Activated CD4-positive, alpha-beta T cell treated with anti-CD3 and anti-CD28 coated beads, Interleukin-2, amount 50 U/mL, for 48 hours (primary cell): ENCODE measurements around the gene FOXI1.
"Not testable (repeated sequence)": the region's sequence is repeated elsewhere in the genome, so short reads cannot be mapped to it uniquely, and the experiment has no call there.

Experiments
- DNase-seq, 2 experiments: peaks; one replicate each; pipeline ENCODE4 v3.0.0-alpha.2; 2020

The FOXI1 gene

DNA sequence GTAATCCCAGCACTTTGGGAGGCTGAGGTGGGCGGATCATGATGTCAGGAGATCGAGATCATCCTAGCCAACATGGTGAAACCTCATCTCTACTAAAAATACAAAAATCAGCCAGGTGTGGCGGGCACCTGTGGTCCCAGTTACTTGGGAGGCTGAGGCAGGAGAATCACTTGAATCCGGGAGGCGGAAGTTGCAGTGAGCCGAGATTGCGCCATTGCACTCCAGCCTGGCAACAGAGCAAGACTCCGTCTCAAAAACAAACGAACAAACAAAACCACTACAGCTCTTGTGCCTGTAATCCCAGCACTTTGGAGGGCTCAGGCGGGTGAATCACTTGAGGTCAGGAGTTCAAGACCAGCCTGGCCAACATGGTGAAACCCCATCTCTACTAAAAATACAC, 11.4 kb upstream of the FOXI1 start:
- not testable (repeated sequence) for DNase-seq

DNA sequence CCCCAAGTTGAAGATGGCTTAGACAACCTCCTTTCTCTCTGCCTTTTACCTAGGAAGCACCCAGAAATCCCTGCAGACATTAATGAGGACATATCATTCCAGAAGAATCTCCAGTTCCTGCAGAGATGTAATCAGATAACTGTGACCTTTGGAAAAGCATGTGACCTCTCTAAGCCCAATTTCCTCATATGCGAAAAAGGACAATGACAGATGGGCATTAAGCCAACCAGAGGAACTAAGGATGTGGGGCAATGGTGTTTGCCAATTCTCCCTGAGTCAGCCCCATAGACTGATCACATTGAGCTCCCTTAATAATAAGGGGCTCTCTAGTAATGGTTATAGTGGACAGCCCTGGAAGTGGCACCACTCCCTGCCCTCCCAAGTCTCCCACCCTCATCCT, 10.1 kb upstream of the FOXI1 start:
- no peak for DNase-seq

DNA sequence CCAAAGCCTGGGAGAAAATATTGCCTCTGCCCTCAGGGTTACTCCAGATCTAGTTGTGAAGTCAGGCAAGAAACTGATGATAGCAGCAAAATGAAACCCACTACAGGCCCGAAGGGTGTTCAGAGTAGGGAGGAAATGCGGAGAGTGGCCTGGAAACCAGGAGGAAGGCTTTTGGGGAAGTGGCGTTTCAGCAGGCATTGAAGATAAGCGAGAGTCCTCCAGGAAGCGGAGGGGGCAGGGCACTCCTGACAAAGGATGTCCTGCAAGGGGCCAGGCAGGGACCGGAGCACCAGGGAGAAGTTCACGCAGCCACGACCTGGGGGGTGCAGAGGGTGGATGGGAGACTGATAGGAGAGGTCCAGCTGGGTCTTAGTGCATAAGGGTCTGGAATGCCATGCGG, 7.8 kb upstream of the FOXI1 start:
- DNase-seq = no peak

DNA sequence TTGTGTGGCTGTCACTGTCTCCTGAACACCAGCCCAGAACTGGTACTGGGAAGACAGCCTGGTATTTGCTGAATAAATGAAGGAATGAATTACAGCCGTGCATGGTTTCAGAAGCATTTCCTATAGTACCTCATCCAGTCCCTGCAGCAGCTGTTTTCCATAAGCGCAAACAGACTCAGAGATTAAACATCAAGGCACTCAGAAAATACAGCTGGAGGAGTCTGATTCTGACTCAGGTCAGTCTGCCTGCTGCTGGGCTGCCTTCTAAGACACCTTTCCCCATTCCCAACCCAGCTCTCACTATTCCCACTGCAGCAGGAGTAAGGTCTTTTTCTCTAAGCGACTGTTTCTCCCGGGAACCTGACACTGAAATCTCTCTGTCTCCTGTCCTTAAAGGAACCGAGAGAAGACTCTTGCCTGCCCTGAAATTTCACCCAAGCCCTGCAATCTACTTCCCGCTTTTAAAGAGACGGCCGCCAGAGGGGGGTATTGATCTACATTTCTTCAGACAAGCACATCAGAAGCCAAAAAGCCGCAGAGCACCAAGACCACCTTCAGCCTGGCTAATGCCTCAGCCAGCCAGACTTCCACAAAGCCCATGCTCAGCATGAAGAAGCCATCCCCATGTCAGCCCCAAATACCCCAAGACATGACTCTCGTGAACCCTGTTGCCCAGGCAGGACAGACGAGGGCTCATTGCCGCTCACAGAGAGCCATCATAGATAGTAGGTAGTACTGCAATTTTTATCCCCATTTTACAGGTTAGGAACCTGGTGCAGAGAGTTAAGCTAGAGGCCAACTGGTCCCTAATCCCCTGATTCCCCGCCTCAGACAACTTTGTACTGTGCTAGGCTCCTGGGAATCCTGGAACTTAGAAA, 5.4 kb upstream of the FOXI1 start:
- peak; percentile 73 to 79 for DNase-seq

DNA sequence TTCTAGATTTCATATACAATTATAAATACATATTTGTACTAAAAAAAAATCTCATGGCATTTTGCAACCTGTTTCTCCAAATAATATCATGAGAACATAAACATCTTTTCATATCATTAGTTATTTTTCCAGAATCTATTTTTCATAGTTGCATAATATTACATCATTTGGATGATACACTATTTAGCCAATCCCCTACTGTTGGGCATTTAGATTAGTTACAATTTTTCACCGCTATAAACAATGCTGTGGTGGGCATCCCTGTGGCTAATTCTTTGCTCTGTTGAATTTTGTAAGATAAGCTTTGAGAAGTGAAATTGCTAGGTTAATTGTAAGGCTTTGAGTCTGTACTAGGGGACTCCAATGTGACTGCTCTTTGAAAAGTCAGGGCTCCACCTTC, 2.2 kb upstream of the FOXI1 start:
- DNase-seq = no peak

DNA sequence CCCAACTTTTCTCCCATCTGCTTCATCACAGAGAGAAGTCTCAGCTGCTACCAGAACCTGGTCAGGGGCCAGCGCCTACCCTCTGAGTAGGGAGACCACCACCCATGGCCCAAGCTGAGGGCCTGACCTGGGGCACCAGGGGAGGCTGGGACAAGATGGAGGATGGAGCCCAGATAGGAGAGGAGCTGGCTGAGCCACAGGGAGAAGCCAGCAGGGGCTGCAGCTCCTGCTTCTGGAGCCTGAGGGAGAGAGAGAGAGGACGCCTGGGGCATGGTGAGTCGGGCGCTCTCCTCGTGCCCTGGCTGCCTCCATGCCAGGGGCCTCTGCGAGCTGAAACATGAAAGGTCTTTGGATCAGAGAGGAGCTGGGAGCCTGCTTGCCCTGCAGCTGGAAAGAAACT, 1.4 kb upstream of the FOXI1 start:
- DNase-seq = no peak

DNA sequence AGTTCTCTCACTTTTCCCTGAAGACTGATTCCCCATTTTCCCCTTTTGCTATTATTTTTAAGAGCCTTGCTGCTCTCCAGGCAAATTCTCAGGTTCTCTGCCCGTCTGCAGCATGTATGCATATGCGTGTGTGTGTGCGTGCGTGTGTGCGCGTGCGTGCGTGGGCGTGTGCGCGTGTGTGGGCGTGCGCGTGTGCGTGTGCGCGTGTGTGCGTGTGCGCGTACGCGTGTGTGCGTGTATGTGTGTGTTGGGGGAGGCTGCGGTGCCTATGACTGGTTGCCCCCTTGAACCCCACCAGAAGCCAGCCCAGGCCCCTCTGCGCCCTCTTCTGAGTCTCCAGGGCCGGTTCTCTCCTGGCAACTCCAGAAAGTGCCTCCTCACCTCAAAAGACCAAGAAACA, 987 bp upstream of the FOXI1 start:
- DNase-seq = no peak

DNA sequence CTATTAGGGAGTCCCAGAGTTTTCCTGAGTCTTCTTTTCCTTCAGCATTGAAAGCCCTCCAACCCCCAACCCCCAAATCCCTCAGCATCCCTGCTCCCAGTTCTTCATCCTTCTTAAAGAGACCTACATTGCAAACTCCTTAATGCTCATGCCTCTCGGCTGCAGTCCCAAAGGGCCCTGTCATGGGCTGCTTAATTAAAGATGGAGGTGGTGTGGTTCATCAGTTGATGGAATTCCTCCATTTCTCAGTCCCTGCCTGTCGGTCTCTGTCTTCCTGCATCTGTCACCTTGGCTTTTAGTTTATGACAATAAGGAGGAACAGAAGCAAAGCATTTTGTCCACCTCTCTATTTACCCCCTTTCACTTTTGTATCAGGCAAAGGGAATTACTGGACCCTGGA, 2.0 kb downstream of the FOXI1 start:
- DNase-seq = no peak

DNA sequence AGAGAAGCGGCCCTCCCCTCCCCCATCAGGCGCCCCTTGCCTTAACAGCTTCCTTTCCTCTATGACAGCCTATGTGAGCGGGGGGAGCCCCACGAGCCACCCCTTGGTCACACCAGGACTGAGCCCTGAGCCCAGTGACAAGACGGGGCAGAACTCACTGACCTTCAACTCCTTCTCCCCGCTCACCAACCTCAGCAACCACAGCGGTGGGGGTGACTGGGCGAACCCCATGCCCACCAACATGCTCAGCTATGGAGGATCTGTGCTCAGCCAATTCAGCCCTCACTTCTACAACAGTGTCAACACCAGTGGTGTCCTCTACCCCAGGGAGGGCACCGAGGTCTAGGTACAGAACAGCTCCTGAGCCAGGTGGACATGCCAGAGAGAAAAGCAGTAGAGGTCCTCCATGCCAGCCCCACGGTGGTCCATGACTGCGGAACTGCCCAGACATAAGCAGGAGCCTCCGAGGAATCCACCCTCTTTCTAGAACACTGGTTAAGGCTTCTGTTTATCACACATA, 2.6 kb downstream of the FOXI1 start:
- DNase-seq = no peak

DNA sequence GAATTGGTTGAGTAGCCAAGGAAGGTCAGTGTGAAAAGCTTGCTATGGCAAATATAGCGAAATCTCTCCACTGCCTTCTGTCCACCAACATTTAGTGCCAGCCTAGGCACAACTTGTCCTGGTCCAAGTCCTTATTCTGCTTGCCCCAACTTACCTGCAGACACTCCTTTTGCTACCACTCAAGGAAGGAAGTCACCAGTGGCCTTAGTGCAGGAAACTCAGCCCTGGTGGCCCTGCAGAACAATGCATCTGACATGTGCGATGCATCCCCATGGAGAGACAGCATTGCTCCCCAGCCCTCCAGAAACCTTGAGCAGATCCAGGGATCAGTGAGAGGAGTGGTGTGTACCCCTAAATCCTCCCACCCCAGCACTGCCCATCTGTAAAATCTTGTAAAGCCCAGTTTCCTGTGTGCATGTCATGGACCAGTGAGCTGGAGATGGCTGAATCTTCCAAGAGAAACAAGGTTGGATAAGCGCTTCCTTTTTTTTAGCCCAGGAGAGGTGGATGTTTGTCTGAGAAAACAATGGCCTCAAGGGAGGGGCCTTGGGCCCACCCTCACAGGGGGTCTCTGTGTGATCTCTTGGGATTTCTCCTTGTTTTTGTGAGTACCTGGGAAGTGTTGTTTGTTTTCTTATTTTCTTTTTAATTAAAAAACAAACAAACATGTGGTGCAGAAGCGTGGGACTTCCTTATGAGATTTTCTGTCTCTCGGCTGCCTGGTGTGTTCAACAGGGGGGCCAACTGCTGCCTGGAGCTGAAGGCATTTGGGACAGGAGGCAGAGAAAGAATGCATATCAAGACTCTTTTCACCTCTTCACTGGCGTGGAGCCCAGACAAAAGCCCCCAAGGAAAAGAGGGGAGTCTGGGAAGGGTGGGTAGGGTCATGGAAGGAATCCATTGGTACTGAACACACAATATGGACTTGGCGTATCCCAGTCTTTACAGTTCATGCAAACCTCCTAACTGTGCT, 3.6 kb downstream of the FOXI1 start:
- no peak for DNase-seq

DNA sequence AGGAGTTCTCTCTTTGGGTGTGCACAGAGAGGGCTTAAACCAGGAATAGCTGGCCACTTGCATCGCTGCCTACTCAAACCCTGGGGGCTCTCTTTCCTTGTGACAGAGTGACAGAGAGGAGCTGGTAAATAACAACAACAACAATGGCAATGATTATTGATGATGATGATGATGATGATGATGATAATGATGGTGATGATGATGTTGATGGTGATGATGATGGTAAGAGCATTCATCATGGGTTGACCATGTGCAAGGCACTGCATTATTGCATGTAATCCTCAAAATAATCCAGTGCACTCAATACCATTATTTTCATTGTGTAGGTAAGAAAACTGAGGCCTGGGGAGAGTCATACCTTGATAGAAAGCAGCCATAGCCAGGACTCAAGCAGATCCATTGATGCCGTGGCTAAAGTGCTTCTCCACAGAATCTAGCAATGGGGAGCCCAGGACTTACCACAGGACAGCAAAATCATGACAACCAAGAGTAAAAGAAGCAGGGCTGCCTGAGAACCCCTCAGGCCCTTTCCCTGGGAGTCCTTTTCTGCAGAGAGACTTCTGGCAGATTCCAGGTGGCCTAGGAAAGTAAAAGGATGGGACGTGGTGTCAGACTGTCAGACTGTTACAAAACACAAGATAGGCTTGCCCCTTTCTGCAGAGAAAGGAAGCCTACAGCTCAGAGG, 4.8 kb downstream of the FOXI1 start:
- no peak for DNase-seq

DNA sequence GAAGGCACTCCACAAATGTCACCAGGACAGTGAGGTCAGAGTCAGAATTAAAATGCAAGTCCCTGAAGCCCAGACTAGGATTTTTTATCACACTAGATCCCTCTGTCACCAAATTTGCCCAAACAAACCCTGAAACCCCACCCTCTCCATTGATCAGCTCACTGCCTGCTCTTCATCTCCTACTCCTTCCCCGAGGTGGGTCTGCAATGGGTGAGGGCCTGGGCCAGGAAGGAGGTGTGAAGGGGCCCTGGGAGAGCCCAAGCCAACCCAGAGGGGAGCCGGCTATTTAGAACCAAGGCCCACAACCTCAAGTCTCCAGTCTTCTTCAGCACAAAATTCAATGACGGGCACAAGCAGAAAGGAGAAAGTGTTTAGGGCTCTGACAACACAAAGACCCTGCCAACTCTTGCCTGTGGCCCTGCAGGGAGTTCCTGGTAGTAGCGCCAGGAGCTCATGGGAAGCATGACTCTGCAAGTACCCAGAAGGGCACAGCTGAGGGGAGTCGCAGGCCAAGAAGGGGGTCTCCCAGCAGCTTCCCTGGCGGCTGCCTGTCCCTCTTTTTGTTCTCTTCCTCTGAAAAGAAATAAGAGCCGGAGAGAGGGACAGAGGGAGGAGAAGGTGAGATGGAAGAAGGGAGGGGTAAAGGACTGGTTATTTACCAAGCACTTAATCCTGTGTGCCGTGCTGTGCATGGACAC, 5.5 kb downstream of the FOXI1 start:
- DNase-seq = no peak

DNA sequence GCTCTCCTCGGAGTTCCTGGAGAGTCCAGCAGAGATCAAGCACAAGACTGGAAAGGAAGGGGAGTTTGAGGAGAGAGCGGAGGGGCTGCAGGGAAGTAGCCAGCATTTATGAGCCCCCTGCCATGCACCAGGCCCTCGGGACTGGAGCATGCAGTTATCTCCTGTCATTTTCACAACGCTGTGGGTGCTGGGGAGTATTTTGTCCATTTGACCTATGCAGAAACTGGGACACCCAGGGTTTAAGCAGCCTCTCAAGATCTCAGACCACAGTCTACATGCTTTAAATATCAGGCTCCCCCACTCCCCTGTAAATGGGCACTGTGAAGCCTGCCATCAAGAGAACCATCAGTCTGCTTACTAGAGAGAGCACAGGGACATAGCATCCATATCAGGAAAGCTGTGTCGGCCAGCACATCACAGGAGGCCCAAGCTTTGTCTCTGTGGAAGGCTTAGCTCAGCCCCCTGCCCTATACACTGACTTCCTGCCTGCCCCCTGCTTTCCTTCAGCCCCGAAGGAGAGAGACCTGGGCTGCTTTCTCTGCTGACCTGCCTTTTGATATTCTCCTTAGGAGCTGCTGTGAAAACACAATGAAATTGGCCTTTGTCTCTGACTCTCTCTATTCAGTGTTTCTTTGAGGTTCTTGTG, 7.3 kb downstream of the FOXI1 start:
- no peak for DNase-seq

DNA sequence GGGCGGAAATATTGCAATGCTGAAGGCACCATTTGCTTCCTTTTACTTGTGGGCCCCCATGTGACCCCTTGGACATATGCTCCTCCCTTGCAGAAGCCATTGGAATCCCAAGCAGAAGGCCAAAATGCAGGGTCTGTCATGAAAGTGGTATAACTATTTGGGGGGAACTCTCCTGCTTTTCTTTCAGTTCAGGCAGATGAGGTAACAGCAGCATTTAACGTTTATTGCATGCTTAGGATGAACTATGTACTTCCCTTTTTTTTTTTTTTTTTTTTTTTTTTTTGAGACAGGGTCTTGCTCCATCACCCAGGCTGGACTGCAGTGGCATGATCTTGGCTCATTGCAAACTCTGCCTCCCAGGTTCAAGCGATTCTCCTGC, 7.8 kb downstream of the FOXI1 start:
- DNase-seq = no peak

DNA sequence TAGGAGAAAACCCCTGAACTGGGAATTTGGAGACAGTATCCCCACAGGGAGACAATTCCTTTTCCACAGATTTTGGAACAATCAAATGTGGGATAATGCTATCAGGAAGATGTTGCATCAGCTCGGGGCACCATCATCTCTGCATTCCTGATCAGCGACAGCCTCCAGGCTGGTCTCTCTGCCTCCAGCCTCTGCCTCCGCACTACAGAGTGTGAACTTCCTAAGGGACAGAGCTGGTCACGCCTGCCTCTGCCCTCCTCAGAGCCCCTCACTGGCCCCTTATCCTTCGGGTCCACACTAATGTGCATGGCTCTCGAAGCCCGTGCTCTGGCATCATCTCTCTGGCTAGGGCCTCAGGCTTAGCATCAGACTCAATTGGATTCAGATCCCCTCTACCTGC, 8.6 kb downstream of the FOXI1 start:
- DNase-seq = no peak

DNA sequence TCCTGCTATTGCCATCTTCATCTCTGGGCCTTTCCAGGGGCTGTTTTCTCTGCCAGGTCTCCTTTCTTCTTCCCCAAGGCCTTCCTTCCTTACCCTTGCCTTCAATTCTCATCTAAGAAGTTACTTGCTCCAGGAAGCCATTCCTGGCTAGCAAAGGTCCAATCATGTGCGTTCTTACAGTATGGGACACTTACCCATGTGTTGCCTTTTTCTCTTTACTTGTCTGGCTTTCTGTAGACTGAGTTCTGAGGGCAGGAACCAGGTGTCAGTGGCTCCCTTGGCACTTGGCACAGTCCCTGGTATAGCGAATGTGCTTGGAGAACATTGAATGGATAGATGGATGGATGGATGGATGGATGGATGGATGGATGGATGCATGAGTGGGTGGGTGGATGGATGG, 10.2 kb downstream of the FOXI1 start:
- DNase-seq = no peak

DNA sequence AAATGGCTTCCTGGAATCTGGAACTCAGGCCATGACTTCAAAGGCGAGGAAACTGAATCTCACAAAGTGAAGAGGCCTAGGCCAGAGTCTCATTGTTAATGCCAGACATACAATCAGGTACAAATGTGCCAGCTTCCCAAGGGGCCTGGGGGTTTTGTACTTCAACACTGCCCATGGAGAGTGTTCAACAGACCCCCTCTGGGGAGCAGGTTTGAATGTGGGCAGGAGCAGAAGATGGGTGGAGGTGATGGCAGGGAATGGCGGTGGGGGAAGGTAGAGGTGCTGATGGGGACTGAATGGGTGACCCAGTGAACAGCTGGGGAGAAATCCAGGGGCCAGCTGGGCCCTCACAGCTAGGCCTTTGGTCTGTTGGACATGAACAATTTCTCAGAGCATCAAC, 12.0 kb downstream of the FOXI1 start:
- DNase-seq = no peak

DNA sequence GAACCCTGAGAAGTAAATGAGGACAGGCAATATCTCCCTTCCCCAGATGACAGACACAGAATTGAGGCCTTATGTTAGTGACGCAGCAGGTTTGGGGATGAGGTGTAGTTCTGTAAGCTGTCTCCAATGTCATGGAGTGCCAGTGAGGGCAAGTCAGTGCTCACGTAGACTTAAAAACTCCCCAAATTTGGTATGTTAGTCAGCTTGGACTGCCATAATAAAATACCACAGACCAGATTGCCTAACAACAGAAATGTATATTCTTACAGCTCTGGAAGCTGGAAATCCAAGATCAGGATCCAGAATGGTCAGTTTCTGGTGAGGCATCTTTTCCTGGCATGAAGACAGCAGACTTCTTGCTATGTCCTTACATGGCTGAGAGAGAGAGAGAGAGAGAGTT, 14.9 kb downstream of the FOXI1 start:
- DNase-seq = no peak

DNA sequence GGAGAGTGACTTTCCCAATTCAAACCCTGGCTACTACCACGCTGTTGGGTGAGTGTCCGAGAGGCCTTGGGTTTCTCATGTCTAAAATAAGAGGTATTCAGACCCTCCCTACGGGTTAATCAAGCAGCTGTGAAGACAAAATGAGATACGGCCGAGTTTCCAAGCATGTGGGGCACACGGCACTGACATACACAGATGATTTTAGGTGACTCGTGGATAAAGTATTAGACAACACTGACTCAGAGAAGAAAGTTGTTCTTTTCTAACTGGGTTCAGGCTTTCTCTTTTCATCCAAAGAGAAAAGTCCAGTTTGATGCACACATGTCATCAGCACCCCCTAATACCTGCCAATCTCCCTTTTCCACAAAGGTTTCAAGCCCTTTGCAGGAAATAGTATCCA, 15.6 kb downstream of the FOXI1 start:
- no peak for DNase-seq

DNA sequence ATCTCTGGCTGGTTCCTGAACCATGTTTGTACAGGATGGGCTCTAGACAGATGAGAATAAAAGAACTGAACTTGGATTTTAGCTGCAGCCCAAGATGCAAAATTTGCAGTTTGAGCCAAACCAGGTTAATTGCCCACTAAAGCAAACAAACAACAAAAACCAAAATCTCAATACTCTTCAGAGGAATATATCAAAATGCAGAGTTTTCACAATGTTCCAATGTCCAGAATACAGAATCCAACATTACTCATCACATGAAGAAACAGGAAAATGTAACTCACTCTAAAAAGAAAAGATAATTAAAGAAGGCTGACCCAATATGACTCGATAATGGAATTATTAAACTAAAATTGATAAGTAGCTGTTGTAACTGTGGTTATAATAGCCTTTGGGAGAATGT, 20.4 kb downstream of the FOXI1 start:
- no peak for DNase-seq

DNA sequence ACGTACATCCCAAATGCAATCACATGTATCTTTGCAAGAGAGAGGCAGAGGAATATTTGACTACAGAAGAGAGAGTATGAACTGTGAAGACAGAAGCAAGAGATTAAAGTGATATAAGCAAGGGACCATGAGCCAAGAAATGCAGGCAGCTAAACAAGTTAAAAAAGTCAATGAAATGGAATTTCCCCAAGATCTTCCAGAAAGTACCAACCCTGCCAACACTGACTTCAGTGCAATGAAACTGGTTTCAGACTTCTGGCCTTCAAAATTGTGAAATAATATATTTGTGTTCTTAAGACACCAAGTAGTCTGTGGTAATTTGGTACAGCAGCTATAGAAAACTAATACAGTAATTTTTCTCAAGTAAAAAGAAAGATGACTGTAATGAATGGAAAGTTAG, 20.9 kb downstream of the FOXI1 start:
- DNase-seq = no peak

DNA sequence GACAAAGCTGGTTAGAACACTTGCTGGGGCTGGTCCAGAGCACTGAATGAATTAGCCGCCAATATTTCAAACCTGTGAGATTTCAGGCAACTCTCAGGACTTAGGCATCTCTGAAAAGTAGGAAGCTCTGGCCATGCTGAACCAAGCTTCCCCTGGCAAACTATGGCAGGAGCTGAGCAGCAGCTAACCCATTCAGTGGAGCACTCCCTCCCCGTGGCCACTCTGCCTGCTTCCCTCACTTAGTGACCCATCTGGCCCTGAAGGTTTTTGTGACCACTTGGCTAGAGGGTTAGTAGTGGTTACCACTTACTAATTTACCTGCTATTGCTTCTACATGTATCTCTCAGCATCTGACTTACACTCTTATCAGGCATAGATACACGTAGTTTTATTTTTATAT, 25.5 kb downstream of the FOXI1 start:
- DNase-seq = no peak
